22Rv1 (cell line): ENCODE results near the gene CNNM4.

Source experiments
- H3K27ac ChIP-seq: fragments of 450-650 bp; 2 replicates; pipeline ENCODE4 v1.5.1; 2017
- ZFX ChIP-seq: fragments of 450-650 bp; IDR thresholded peaks from 2 replicates; pipeline ENCODE4 v1.6.1; 2017; ENCODE audit warnings: antibody characterized with exemption, borderline replicate concordance
- TF ChIP-seq, protein P1 (sequence below): fragments of 450-650 bp; IDR thresholded peaks from 2 replicates; pipeline ENCODE4 v1.5.1; 2017; ENCODE audit warnings: mild to moderate bottlenecking

The CNNM4 gene

DNA sequence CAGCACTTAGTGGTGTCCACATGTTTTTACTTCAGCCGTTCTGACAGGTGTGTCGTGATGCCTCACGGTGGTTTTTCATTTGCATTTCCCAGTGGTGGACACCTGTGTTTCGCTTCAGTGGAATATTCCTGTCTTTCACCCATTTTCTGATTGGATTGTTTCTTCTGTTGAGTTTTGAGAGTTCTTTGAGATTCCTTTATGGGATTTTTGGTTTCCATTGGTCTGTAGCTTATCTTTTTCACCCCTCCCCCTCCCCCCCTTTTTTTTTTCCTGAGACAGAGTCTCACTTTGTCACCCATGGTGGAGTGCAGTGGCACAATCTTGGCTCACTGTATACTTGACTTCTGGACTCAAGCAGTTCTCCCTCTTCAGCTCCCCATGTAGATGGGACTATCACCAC is 75.1 kb downstream of the CNNM4 start:
- TF ChIP-seq ZFX: no peak
- TF ChIP-seq, protein P1, sequence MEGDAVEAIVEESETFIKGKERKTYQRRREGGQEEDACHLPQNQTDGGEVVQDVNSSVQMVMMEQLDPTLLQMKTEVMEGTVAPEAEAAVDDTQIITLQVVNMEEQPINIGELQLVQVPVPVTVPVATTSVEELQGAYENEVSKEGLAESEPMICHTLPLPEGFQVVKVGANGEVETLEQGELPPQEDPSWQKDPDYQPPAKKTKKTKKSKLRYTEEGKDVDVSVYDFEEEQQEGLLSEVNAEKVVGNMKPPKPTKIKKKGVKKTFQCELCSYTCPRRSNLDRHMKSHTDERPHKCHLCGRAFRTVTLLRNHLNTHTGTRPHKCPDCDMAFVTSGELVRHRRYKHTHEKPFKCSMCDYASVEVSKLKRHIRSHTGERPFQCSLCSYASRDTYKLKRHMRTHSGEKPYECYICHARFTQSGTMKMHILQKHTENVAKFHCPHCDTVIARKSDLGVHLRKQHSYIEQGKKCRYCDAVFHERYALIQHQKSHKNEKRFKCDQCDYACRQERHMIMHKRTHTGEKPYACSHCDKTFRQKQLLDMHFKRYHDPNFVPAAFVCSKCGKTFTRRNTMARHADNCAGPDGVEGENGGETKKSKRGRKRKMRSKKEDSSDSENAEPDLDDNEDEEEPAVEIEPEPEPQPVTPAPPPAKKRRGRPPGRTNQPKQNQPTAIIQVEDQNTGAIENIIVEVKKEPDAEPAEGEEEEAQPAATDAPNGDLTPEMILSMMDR: no peak
- no peak overlapping the region for H3K27ac ChIP-seq

DNA sequence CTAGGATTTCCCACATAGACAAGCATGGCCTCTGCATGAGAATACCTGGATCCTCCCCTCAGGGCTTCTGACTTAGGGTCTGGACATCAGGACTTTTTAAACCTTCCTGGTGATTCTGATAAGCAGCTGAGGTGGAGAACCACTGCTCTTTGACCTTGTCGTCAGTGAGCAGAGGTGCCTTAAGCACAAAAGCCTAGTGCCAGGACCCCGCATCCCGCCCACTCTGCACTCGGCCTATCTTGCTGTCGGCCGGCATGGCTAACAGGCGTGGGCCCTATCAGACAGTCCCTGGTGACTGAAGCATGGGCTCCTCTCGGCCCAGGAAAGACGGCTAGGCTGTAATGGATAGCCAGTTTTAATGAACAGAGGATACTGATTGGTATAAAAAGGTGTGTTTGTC is 76.9 kb downstream of the CNNM4 start:
- no peak for TF ChIP-seq ZFX
- TF ChIP-seq, protein P1: no peak
- H3K27ac ChIP-seq: no peak overlapping the region

DNA sequence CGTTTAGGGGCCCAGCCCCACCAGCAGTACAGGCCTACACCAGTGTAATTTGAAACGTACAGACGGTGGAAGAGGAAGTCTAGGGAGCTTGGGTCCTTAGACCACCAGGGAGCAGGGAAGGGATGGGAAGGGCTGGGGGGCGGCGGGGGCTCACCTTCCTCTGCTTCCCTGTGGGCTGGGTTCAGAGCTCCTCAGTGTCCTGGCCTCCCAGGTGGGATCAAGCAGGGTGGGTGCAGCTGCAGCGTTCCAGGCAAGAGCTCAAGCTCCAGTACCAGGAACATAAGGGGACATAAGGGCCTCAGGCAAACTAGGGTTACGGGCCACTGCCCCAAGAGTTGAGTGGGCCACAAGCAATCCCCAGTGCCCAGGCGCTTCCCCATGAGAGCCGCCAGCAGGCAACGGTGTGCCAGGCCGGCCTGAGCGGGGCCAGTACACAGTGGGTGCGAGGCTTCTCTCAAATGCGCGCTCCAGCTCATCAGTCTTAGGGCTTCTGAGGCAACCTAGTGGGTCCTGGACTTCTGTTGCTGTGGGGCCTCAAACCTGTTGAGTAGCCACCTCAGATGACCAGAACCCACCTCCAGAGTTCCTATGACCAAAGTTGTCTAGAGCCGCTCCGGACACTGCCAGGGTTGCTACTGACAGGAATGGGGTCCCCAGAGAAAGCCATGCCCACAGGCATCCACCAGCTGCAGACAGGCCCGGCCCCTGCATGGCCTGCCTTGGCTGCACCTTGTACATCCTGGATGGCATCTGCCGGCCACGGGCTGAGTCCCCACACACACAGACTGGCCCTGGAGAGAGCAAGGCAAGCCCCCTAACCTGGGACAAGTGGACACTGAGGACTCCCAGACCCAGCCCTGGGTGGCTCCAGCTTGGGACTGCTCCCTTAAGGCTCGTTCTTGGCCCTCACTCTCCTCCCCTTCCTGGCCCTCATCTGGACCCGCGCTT is 77.9 kb downstream of the CNNM4 start:
- TF ChIP-seq ZFX: no peak
- TF ChIP-seq, protein P1: no peak

DNA sequence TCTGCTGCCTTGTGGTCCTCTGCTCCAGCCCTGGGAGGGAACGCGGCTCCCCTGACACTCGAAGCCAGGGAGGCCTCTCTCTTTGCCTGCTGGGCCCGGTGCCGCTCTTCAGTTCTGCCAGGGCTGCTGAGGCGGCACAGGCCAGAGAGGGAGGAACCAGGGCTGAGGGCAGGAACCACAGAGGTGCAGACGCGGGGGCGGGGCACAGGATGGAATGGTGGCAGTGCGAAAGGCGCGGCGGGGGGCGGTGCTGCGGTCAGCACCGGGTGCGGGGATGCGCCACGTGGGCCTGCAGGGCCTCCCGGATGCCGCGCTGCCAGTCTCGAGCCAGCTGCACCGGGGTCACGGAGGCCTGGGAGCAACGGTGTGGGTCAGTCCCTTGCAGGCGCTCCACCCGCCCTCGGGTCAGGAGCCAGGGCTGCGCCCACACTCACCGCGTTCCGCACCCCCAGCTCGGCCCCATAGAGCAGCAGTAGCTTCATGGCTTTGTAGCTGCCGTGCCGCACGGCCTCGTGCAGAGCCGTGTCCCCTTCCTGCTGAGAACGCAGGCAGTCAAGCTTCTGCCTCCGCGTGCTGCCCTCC is 78.7 kb downstream of the CNNM4 start:
- TF ChIP-seq ZFX: no peak
- TF ChIP-seq, protein P1: no peak
- H3K27ac ChIP-seq: no peak overlapping the region

More for the DNA sequence above, 77.9 kb downstream of the CNNM4 start:
- H3K27ac ChIP-seq: no peak overlapping the region

DNA sequence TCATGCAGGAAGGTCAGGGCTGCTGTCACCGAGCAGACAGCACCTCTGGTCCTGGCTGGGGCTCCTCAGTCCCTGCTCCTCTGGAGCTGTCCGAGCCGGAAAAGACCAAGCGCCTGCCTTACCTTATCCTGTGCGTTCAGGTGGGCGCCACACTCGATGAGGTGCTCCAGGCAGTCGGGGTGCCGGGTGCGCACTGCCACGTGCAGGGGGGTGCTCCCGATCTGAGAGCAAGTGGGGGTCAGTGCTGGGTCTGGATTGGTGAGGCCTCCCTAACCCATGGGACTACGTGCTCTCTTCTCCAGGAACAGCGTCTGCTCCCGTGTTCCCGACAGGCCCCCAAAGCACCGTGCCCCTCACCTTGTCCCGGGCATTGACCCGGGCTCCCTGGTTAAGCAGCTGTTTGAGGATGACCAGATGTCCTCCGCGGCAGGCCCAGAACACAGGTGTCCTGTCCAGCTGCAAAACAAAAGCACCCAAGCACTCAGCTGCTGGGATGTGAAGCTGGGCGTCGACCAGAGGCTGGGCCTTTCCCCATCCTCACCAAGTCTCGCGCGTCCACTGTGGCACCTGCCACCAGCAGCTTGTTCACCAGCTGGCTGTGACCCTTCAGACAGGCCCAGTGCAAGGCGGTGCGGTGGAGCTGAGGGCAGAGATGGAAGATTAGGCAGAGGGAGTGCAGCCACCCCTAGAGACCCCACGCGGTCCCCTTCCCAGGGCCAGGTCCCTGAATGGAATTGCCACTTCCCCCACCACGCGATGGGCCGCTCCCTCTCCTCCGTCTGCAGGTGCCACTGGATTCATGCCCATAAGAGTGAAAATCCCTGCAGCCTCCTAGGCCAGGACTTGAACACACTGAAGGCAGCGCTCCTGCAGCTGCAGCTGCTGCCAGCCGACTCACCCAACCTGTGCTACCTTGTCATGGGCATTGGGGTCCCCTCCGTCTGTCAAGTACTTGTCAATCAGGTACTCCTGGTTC is 79.5 kb downstream of the CNNM4 start:
- no peak for TF ChIP-seq ZFX
- no peak overlapping the region for H3K27ac ChIP-seq

DNA sequence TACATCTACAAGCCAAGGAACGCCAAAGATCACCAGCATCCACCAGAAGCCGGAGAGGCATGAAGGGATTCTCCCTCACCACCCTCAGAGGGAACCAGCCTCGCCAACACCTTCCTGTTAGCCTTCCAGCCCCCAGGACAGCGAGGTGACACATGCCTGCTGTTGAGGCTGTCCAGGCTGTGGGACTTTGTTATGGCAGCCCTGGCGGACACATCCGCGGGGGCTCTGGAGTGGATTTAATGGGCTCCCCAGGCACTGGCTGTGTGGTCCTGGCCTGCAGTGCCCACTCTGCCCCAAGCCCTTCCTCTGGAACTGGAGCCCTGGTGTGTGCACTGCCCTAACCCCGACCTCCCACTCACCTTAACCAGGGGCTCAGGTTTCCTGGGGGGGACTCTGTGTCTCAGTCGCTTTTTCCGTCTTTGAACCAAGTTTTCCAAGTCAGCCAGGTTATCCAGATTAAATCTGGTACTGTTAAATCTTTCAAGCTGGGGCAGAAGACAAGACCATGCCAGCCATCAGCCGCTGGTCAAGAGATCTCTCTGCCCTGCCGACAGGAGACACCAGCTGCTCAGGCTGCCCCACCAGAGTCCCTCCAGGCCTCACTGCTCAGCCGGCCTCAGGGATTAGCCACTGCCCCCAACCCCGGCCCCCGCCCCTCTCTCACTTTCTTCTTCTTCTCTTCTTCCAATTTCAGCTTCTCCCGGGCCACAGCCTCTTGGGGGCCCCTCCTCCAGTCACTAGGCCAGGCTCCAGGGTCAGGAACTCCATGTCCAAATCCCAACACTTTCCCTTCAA is 81.2 kb downstream of the CNNM4 start:
- H3K27ac ChIP-seq: peak overlapping the region; percentile 27; the same call in 1 of the 2 replicates
- TF ChIP-seq, protein P1: no peak
- TF ChIP-seq ZFX: no peak

DNA sequence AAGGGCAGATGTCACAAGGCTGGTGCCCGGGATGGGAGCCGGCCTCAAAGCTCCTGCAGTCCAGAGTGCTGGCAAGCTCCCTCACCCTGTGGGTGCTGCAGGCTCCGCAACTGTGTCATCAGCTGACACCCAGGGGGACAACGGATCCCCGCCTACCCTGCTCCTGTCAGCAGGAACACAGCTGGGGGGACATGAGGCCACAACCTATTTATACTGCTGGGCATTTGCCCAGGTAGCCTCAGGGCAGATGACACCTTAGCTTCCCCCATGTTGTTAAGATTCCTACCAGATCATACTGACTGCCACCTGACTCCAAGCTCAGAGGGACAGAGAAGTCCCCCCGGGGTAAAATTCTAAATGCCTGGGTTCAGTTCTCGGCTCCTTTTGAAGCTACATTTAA is 81.9 kb downstream of the CNNM4 start:
- peak overlapping the region; percentile 27; the same call in 1 of the 2 replicates for H3K27ac ChIP-seq
- no peak for TF ChIP-seq ZFX
- TF ChIP-seq, protein P1: no peak
